Stimulated activated CD4-positive, alpha-beta T cell treated with anti-CD3 and anti-CD28 coated beads, TNF-alpha, amount 100 ng/mL, for 24 hours (primary cell): ENCODE results near the gene G0S2.
A peak's percentile ranks its signal among the peaks of the same experiment; 100 is the strongest.
"Not testable (repeated sequence)": the region's sequence is repeated elsewhere in the genome, so short reads cannot be mapped to it uniquely, and the experiment has no call there.

Experiments
- DNase-seq, 3 experiments: peaks; one replicate each; pipeline ENCODE4 v3.0.0-alpha.2; 2020; ENCODE audit warnings: low read depth in 3 of 3

The G0S2 gene

DNA sequence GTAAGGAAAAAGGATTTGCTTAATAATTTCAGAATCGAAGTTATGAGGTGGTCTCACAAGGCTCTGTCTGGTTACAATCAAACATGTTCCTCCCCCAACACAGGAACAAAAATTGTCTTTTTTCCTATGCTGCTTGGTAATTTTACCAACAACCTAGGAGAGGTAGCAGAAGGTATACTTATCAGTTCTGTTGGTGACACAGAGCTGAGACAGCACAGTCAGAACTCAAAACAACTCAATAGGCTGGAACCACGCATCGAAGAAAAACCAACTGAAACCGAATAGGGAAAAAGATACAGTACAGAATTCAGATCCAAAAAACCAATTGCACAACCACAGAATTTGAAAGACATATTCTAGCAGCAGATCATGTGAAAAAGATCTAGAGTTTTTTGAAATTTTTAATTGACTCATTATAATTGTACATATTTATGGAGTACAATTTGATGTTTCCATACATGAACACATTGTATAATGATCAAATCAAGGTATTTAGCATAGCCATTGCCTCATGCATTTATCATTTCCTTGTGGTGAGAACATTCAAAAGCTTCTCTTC is 3.8 kb downstream of the G0S2 start:
- no peak for DNase-seq

DNA sequence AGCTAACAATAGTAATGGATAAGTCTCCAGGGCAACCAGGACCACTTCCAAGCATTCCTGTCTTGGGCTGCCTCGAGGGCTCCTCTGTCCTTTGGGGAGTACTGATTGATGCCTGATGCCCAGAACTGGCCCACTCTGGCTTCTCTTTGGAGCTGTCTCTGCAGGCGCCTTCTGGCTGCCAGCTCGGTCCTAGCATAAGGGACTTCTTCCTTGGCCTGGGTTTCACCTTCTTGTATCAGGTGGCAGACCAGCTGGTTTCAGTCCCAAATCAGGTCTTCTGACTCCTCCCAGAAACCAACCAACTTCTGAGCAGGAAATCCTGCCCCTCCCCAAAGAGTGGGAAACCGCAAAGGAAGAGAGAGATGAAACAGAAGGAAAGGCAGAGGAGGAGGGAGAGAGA is 10.6 kb downstream of the G0S2 start:
- DNase-seq = no peak

DNA sequence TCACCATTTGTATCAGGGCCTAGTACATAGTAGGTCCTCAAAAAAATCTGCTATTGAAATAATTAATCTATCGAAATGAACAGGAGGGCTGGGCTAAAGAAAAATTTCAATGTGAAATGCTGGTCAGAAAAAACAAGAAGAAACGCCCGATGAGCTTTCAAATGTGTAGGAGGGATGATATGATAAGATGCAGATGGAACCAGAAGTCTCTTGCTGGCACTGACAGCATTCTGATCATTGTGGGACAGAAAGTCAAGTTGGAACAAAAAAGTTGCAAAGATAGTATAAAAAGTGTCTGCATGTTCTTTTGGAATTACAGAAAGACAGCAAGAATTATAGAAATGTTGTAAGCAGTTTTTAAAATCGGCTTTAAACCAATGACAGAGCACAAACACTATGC is 11.1 kb downstream of the G0S2 start:
- no peak for DNase-seq

DNA sequence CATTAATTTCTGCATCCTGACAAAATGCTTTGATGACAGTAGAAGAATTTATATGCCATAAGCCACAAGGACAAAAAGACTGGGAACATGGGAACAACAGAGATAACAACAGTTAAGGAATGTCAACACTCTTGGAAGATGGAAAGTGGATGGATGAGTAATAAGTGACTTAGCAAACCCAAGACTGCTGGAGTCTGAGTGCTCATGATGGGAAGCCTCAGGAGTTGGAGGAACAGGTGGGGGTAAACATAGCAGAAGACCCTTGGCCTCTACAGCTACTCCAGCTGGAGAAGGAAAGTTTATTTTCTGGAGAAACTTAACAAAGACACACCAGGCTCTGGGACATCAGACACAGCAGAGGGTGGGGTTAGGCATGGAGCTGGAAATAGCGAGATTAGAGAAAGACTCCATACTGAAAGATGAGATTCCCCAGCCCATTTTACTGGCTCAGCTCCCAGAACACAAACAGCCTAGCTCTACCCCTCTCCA is 13.6 kb downstream of the G0S2 start:
- no peak for DNase-seq

DNA sequence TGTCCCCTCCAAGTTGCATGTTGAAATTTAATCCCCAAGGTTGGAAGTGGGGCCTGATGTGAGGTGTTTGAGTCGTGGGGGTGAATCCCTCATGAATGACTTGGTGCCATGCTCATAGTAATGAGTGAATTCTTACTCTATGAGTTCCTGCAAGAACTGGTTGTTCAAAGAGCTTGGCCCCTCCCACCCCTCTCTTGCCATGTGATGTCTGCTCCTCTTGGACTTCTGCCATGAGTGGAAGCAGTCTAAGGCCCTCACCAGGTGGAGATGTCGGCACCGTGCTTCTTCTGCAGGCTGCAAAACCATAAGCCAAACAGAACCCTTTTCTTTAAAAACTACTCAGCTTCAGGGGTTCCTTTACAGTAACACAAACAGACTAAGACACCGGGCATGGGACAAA is 14.3 kb downstream of the G0S2 start:
- no peak for DNase-seq

DNA sequence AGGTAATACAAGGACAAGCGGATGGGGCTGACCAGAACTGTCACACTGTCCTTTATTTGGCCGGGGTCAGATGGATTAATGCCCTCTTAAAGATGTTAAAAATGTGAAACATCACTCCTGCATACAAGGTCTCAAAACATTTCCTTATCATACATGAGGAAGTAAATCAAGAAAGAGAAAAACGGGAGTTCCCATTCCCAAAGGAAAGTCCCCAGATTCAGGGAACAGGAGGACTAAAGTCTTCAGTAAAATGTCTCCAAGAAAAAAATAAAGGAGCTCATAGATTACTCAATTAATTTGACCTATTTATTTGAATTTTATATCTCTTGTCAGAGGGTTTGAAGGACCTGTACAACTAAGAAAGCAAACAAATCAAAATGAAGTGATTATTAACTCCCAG is 16.0 kb downstream of the G0S2 start:
- DNase-seq = no peak

DNA sequence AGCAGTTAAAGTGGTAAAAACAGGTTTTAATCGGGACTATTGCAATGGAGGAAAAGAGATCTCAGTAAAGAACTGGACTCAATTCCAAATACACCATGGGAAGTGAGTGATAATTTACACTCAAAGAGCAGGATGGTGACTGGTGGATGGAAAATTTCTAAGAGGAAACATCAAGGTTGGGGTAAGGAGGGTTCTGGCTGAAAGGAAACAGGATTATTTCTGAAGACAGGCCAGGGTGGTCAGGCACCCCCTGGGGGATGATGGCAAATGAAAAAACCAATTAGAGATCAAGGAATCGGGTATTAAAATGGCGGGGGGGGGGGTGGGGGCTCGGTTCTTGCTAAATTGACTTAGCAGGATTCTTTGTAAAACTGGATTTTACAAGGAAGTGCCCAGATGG is 17.1 kb downstream of the G0S2 start:
- no peak for DNase-seq

DNA sequence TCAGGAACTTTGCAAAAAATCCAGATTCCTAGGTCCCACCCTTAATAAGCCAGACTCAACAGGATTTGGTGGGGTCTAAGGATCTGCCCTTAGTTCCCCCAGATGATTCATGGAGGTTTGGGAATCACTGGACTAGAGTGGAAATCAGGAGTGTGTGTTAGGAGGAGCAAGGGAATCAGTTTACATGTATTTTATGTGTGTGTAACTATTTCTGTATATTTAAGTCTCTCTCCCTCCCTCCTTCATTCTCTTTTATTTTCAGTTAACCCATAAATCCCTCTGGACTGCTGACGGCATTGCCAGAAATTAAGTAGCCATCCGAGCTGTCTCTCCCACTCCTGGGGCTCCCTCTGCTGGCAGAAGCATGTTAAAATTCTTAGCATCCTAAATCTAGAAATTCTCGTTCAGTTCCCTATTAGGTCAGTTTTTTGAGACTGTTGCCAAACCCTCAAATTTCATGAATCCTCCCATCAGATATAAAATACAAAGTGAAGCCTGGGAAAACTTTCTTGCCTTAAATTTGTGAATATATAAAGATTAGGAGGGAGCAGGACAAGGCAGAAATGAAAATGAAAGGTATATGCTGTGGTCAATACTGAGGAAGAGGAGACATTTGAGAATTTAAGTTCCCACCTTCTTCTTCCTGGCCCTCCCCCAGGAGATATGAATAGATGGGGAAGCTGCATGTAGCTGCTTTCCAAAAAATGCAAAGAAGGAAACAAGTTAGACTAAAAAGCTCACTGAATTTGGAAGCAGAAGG is 17.7 kb downstream of the G0S2 start:
- DNase-seq = peak; percentile 45 to 65 (median 62)

DNA sequence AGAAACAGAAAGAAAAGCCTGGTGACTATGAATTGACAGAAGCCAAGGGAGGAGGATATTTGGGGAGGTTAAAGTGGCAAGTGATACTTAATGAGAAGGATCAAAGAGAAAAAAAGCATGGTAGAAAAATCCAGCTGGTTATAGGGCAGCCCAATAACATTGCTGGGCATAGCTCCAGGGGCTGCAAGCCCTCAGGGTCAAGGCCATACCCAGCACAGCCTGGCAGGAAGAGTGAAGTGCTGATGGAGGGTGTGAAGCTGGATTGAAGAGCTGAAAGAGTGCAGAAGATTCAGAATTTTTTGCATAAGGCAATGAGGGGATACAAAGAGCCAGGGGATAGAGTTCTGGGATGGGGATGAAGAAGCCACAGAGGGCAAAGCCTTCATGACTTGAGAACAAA is 21.5 kb downstream of the G0S2 start:
- no peak for DNase-seq

DNA sequence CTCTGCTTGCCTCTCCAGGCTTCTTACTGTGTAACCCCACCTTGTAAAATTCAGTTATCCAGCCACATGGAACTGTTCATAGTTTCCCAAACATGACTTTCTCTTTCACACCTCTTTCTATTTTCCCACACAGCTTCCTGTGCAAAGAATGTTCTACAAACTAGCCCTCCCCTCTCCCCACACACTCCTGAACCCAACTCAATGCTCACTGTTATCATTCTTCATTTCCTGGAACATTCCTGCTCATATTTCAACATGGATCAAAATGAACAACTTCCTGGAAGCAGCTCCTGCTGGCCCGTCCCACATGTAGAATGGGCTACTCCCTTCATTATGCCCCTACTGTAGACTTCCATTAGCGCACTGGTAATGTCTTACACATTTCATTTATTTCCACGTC is 21.9 kb downstream of the G0S2 start:
- DNase-seq = no peak

DNA sequence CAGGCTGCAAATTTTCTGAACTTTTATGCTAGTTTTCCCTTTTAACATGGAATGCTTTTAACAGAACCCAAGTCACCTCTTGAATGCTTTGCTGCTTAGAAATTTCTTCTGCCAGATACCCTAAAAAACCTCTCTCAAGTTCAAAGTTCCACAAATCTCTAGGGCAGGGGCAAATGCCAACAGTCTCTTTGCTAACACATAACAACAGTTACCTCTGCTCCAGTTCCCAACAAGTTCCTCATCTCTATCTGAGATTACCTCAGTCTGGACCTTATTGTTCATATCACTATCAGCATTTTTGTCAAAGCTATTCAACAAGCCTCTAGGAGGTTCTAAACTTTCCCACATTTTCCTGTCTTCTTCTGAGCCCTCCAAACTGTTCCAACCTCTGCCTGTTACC is 25.5 kb downstream of the G0S2 start:
- not testable (repeated sequence) for DNase-seq

DNA sequence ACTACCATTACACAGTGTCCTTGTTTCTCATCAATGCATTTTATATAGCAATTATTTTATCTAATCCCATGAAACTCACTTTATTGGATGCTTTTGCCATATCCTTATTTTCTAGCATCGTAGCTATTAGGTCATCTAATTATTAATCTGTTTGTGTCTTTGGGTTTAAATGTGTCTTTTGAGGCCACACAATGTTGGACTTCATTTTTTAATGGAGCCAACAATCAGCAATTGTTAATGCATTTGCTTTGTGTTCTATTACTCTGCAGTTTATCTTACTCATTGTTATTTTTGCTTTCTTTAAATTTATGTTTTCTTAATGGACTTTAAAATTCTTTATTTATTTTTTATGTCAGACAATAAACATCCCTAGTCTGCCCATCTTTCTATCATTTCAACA is 27.6 kb downstream of the G0S2 start:
- no peak for DNase-seq

DNA sequence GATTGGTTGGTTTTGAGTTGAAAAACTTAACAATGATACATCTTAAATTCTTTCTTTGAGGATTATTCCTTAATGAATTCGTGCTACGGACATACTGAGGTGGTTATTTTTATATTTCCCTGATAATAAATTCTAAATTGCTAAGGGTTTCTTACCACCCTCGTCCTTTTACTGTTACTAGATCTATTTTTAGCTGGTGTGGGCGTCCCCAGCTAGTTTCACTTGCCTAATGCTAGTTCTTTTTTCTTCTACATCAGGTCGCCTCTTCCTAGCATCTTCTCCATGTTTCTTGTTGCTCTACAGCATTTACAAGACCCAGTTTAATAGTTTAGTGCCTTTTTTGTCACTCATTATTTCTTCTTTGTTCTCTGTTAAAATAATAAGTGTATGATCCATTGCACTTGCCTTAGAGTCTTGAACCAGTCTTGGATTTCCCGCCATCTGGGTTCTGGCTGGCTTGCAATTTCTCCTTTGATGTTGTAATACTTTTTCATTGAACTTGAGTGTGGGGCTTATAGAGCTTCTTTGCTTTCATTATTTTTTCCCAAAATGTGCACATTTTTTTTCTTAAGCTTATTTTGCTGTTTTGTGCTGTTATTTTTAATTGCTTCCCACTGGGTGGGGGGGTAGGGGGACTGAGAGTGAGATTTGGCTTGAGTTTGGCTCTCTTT is 28.8 kb downstream of the G0S2 start:
- no peak for DNase-seq

DNA sequence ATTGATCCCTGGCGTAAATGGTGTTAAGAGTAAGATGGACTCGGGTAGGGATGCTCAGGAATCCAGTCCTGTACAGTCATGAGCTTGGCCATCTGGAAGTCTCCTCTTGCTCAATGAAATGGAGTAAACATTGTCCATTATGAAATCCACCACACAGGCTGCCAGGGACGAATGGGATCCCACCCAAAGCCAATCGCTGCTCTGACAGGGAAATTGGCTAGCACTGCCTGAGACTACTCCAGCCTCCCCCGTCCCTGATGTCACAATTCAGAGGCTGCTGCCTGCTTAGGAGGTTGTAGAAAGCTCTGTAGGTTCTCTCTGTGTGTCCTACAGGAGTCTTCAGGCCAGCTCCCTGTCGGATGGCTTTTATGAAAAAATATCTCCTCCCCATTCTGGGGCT is 29.4 kb downstream of the G0S2 start, which contains the start of gene HSD11B1:
Gene HSD11B1, plus strand, starts transcription at position 263 of the 400 bp plus-strand sequence. Its CDS starts 97 bp downstream, at position 360.
- DNase-seq = no peak

DNA sequence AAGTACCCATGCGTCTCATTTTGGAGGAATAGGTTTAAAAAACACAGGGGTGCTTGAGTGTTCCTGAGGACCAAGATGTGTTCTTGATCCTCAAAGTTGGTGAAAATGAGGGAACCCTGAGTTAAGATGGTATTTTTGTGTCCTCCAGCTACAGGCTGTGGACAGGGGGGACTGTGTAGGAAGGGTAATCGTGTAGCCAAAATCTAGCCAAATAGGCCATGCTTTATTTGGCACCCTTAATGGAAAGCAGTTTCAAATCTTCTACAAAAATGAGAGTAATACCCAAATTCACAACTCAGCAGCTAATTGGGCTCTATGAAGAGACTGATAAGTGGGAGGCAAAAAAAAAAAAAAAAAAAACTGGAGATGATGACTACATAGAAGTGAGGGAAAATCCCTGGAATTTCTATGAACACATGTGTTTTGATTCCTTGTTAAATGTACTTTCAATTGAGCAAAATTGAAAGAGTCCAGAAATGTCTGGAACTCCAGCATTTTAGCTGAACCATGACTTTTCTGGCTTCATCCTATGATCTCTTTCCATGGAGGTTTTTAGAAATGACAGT is 29.9 kb downstream of the G0S2 start:
- no peak for DNase-seq

DNA sequence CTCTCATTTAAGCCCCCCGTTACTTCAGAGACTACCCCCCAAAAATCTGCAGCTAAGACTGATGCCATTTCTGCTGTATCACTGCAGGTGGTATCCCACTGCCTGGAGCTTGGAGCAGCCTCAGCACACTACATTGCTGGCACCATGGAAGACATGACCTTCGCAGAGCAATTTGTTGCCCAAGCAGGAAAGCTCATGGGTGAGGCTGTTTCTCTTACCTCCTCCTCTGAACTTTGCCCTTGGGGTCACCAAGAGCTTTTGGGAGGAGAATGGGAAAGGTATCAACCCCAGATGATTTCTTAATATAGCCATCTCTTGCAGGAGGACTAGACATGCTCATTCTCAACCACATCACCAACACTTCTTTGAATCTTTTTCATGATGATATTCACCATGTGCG is 31.4 kb downstream of the G0S2 start:
- DNase-seq = no peak

DNA sequence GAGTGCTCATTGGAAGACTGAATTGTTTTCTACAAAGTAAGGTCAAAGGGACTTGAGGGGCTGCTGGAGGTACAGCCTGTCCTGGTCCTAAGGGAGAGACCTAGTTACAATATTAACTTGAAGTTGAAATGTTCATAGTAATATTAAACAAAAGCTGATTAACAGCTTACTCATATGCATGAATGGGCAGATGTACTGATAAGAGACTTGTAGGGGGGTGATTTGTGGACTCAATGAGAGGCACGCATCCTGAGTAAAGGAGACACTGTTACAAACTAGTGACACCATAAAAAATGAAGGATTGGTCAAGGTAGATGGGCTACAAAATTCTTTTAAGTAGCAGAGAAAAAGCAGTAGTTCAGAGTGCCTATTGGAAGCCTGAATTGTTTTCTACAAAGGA is 32.1 kb downstream of the G0S2 start:
- no peak for DNase-seq

DNA sequence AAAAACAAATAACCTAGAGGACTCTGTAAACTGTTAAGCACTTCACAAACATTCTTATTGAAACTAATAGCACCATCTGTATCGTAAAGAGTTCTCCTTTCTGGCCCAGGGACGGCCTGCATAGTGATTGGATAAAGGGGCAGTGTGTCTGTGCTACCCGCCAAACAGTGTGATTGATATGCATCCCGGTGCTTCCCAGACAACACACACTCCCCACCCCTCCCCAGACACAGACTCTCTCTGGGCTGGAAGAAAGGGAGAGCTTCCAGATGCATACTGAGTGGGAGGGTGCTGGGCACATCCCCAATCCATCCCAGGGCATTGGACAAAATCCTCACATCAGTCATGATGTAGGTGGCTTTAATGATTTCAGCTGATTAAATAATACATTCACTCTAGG is 33.1 kb downstream of the G0S2 start:
- DNase-seq = no peak

DNA sequence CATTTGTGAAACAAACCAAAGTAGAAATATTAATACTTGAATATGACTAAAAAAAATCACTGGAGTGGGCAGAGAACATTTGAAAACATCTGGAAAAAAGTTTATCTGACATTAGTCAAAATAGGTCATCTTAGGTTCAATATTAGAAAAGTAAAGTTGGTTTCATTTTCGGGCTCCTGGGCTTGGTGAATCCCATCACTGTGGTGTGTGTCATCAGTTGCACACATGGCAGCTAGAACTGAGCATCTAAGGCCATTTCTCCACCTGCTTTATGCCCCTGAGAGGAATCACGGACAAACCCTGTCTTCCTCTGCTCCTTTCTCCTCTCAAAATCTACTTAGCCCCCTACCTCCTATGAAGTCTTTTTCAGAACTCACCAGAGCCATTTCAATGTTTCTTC is 34.9 kb downstream of the G0S2 start:
- DNase-seq = no peak

DNA sequence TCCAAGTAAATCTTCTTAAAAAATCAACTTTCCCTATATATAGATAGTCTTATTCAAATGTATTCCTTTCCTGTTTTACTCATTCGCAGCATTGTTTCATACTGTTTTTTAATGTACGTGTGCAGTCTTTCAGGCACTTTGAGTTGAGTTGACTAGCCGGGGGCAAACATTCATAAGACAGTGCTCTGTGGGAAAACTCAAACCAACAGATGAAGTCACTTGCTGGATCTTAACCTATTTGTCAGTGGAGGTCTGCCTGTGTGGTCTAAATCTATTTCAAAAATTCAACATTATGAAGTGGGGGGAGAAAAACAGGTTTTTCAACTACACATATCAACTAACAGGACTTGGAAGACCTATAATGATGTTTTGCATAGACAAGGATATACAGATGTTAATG is 35.6 kb downstream of the G0S2 start:
- no peak for DNase-seq

DNA sequence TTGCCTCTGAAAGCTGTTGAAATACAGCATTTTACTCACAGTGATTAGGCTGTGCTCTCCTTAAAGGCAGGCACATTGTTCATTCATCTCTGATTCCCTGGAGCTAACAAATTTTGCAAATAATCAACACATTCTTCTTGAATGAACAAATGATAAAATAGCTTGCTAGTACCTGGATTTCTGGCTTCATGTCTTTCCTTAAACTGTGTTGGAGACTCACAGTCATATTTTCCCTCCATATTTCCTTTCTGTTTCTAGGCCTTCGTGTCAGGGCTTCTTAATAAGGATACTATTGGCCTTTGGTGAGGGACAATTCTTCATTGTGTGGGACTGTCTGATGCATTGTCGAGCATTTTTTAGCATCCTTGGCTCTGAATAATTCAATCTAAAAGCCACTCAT is 39.1 kb downstream of the G0S2 start:
- DNase-seq = no peak

DNA sequence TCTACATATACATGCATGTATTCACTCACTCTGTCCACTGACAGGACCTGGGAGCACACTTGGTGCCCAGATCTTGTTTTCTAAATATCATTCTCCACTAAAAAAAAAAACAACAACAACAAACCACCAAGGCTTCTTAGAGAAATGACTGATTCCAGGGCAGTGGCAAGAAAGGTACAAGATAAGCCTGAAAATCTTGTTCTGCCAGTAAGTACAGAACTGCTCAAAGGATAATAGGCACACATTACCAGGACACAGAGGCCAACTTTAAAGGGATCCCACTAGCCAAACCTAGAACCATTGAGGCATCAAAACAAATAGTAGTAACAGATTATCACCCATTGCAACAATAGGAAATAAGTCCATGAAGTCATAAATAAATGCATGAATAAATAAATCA is 40.1 kb downstream of the G0S2 start:
- no peak for DNase-seq

DNA sequence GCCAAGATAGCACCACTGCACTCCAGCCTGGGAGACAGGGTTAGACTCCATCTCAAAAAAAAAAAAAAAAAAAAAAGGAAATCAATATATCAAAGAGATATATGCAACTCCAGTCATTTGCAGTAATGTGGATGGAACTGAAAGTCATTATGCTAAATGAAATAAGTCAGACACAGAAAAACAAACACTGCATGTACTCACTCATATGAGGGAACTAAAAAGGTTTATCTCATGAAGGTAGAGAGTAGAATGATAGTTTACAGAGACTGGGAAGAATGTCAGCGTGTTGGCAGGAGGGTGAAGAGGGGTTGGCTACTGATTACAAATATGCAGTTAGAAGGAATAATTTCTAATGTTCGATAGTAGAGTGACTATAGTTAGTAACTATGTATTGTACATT is 42.6 kb downstream of the G0S2 start:
- no peak for DNase-seq
